Ovary (tissue), 9 donors: ENCODE data around the gene IDH2. TPM values are rescaled to one million over a fixed set of nuclear protein-coding genes. Genes with fewer than 3 reads are reported as not detected.
A peak's percentile ranks its signal among the peaks of the same experiment; 100 is the strongest.

Source experiments
- DNase-seq, 5 donors: peaks; one replicate each; pipeline ENCODE4 v3.0.0-alpha.2; 2019 to 2020
- H3K27ac ChIP-seq, 2 donors: fragments of 200-600 bp; one replicate each; pipeline versions ENCODE4 v1.5.1 to v1.8.0; 2019 to 2022
- H3K27me3 ChIP-seq: fragments of 200-600 bp; one replicate; pipeline ENCODE4 v1.8.0; 2022
- H3K36me3 ChIP-seq: fragments of 200-600 bp; sonication (generic); one replicate; pipeline ENCODE4 v1.5.1; 2019
- H3K4me1 ChIP-seq: one replicate; pipeline ENCODE4 v1.8.1; 2013; ENCODE audit warnings: mild to moderate bottlenecking, moderate library complexity; ENCODE audit not compliant: insufficient read depth
- H3K4me3 ChIP-seq: fragments of 200-600 bp; sonication (generic); one replicate; pipeline ENCODE4 v1.5.1; 2017
- H3K9me3 ChIP-seq, 2 donors: fragments of 200-600 bp in 1 of 2; sonication (generic) in 1 of 2; one replicate each; pipeline versions ENCODE4 v1.5.1 to v1.8.1; 2013 to 2019; ENCODE audit warnings: mild to moderate bottlenecking in 1 of 2, moderate library complexity in 1 of 2
- EP300 ChIP-seq: sonication (generic); formaldehyde crosslinking; IDR thresholded peaks from one replicate; pipeline ENCODE4 v1.6.1; 2017; ENCODE audit warnings: antibody characterized with exemption
- POLR2A ChIP-seq: fragments of 450-650 bp; IDR thresholded peaks from one replicate; pipeline ENCODE4 v1.6.1; 2017; ENCODE audit warnings: antibody characterized with exemption, mild to moderate bottlenecking, moderate library complexity
- WGBS, 3 donors: extraction: QIAGEN DNeasy Blood & Tissue Kit in 1 of 3; methylation state at CpG; one replicate each; pipeline versions ENCODE4 v1.1.5 to v1.1.7; 2013 to 2017; 5-methylcytosine and 5-hydroxymethylcytosine counted together
- intact Hi-C, 4 donors: fragments of 100-400 bp; cut with DNase I; formaldehyde crosslinking; loops; one replicate each; pipeline versions ENCODE4 v1.11.0 to v1.15.1; 2022 to 2023
- polyA plus RNA-seq, 2 donors: library from polyadenylated mRNA; stranded (reverse); fragments of 200-250 nt in 1 of 2; fragments of 350-450 nt in 1 of 2; fragmentation: Illumina TruSeq in 1 of 2; extraction: RNeasy Lipid Tissue Mini Kit (QIAGEN cat#74804) in 1 of 2; gene quantifications; one replicate each; pipeline ENCODE4 v1.2.3, GENCODE V29; 2013 to 2014
- total RNA-seq, 7 donors: library from RNA; depleted of rRNA in 2 of 7; stranded (reverse); fragments of >200 nt in 2 of 7; fragmentation: NEBNext Ultra II Directional in 3 of 7; extraction: Animal tissue kit (Norgen Biotek cat#: 25700) in 3 of 7; gene quantifications; one replicate each; pipeline versions ENCODE4 v1.1.0 to v1.2.4, GENCODE V29; 2016 to 2023
- TF ChIP-seq, protein P1 (sequence below), 3 donors: fragments of 450-650 bp in 2 of 3; fragments of 200-600 bp in 1 of 3; IDR thresholded peaks; one replicate each; pipeline versions ENCODE4 v1.5.1 to v1.8.0; 2016 to 2022; ENCODE audit warnings: antibody characterized with exemption in 3 of 3, mild to moderate bottlenecking in 1 of 3
- donor health status: DM: no; HTN: no; CAD: no; lungs with moderate emphysema.
- donor health status: DM: no; HTN: no; CAD: no.
- donor health status: Bipolar disorder and iron deficiency.
- donor health status: DM: yes; HTN: yes; CAD: no.
- donor health status: DM: no; HTN: no; CAD: no.
- donor health status: DM: yes; HTN: yes; CAD: no.

IDH2 gene
- total and polyA plus RNA-seq, 9 donors = 13.7 to 44.6 (median 25.4) TPM

- H3K9me3 ChIP-seq = no peaks in the 10 kb centered on the region
- H3K27me3 ChIP-seq = no peaks in the 10 kb centered on the region
- H3K4me1 ChIP-seq = peaks cover 3% of the 10 kb centered on the region
- no peaks in the 10 kb centered on the region for H3K36me3 ChIP-seq
- intact Hi-C loops = loop anchor here in 1 of 4 donors (10.0 kb wide), 1 partner anchor 1561 kb away; no protein-coding TSS in a partner anchor
- TF ChIP-seq, protein P1, sequence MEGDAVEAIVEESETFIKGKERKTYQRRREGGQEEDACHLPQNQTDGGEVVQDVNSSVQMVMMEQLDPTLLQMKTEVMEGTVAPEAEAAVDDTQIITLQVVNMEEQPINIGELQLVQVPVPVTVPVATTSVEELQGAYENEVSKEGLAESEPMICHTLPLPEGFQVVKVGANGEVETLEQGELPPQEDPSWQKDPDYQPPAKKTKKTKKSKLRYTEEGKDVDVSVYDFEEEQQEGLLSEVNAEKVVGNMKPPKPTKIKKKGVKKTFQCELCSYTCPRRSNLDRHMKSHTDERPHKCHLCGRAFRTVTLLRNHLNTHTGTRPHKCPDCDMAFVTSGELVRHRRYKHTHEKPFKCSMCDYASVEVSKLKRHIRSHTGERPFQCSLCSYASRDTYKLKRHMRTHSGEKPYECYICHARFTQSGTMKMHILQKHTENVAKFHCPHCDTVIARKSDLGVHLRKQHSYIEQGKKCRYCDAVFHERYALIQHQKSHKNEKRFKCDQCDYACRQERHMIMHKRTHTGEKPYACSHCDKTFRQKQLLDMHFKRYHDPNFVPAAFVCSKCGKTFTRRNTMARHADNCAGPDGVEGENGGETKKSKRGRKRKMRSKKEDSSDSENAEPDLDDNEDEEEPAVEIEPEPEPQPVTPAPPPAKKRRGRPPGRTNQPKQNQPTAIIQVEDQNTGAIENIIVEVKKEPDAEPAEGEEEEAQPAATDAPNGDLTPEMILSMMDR (IDR thresholded peaks at IDR 0.05) = no peak
- TF ChIP-seq EP300 (no peak), POLR2A (no peak)
- no peak for DNase-seq
- H3K4me3 ChIP-seq = no peak overlapping the region
- H3K27ac ChIP-seq = no peak overlapping the region
- 85 to 89% (median 88%) methylated on average over 4 of the region's 4 CpGs for WGBS, 3 donors
These were observed 43.5 kb upstream of the IDH2 start for GRCh38 chr15:90145761-90146160.

- peak in 1 of 5 donors; percentile 30 for DNase-seq
- 54 to 64% (median 57%) methylated on average over 9 of the region's 9 CpGs for WGBS, 3 donors
- no peak overlapping the region for H3K4me3 ChIP-seq
- no peak overlapping the region for H3K27ac ChIP-seq
- H3K27me3 ChIP-seq = no peaks in the 10 kb centered on the region
- intact Hi-C loops = loop anchor here in 1 of 4 donors (10.0 kb wide), 1 partner anchor 1560 kb away; no protein-coding TSS in a partner anchor
- peaks cover 3% of the 10 kb centered on the region for H3K4me1 ChIP-seq
- TF ChIP-seq, protein P1 (IDR thresholded peaks at IDR 0.05) = no peak
- TF ChIP-seq EP300 = no peak
- no peak for TF ChIP-seq POLR2A
- H3K36me3 ChIP-seq = no peaks in the 10 kb centered on the region
- H3K9me3 ChIP-seq = no peaks in the 10 kb centered on the region
These were observed 43.0 kb upstream of the IDH2 start for GRCh38 chr15:90145259-90145658.

- TF ChIP-seq, protein P1 (IDR thresholded peaks at IDR 0.05) = no peak
- TF ChIP-seq EP300 (no peak), POLR2A (no peak)
- intact Hi-C loops = loop anchor here in 1 of 4 donors (10.0 kb wide), 1 partner anchor 1558 kb away; no protein-coding TSS in a partner anchor
- Histone ChIP-seq H3K36me3 (no peaks in the 10 kb centered on the region), H3K4me1 (peaks cover 1% of the 10 kb centered on the region), H3K27me3 (no peaks in the 10 kb centered on the region), H3K9me3 (no peaks in the 10 kb centered on the region), H3K4me3 (no peak overlapping the region), H3K27ac (no peak overlapping the region)
- 38 to 57% (median 39%) methylated on average over 12 of the region's 12 CpGs for WGBS, 3 donors
- peak in 3 of 5 donors; percentile 28 to 57 (median 52) for DNase-seq
These were observed 40.9 kb upstream of the IDH2 start for GRCh38 chr15:90143166-90143655.

GRCh38 chr15:90142216-90143165 lies 40.2 kb upstream of the IDH2 start:
- H3K27me3 ChIP-seq = no peaks in the 10 kb centered on the region
- no peaks in the 10 kb centered on the region for H3K9me3 ChIP-seq
- TF ChIP-seq, protein P1 (IDR thresholded peaks at IDR 0.05) = no peak
- TF ChIP-seq POLR2A = no peak
- TF ChIP-seq EP300 = no peak
- H3K4me3 ChIP-seq = no peak overlapping the region
- no peak for DNase-seq
- 85 to 91% (median 88%) methylated on average over 21 of the region's 21 CpGs for WGBS, 3 donors
- intact Hi-C loops = loop anchor here in 1 of 4 donors (10.0 kb wide), 1 partner anchor 1558 kb away; no protein-coding TSS in a partner anchor
- H3K4me1 ChIP-seq = peaks cover 1% of the 10 kb centered on the region
- H3K36me3 ChIP-seq = no peaks in the 10 kb centered on the region
- H3K27ac ChIP-seq = no peak overlapping the region
